ENCODE data around the gene SDF4. TPM values are rescaled to one million over a fixed set of nuclear protein-coding genes. Genes with fewer than 3 reads are reported as not detected.

SDF4 gene
- total and polyA plus RNA-seq, 2 of the 13 experiments (the other 11 are each of a cell fraction or from before 2014, with no cell fraction given) = 80.8 to 107 TPM

DNA sequence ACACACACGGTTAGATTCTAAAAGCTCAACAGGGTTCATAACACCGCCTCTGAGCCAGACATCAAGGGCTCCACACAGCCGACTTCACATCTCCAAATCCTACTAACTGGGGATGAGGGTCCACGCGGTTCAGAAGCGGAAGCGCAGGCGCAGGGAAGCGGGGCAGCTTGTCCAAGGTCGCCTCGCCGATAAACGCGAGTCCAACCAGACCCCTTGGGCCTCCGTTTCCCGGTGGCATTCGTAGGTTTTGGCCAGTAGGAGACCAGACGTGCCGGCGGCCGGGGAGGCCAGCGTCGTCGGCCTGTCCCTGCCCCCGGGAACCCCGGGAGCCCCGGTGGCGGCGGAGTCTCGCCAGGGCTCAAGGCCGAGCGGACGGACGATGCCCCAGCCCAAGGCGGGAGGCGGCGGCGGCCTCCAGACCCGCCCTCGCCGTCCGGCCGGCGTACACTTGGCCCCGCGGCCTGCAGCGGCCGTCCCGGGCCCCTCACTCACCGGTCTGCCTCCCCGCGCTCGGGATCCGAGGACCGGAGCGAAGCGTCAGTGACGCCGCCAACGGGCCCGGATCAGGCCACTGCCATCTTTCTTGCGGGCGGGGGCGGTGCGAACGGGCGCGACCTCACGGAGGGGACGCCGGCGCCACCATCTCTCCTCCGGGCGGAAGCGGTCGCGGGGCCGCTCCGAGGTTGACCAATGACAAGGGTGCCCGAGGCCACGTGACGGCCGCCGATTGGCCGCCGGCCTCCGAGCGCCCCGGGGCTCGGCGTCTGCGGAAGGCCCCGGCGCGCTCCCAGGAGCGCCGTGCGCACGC lies at the start of gene SDF4 (continued):
- TF ChIP-seq, protein P1, sequence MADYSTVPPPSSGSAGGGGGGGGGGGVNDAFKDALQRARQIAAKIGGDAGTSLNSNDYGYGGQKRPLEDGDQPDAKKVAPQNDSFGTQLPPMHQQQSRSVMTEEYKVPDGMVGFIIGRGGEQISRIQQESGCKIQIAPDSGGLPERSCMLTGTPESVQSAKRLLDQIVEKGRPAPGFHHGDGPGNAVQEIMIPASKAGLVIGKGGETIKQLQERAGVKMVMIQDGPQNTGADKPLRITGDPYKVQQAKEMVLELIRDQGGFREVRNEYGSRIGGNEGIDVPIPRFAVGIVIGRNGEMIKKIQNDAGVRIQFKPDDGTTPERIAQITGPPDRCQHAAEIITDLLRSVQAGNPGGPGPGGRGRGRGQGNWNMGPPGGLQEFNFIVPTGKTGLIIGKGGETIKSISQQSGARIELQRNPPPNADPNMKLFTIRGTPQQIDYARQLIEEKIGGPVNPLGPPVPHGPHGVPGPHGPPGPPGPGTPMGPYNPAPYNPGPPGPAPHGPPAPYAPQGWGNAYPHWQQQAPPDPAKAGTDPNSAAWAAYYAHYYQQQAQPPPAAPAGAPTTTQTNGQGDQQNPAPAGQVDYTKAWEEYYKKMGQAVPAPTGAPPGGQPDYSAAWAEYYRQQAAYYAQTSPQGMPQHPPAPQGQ (CRISPR knock-in tag; IDR thresholded peaks at IDR 0.05; ENCODE audit: borderline replicate concordance) = no peak; the same call in 1 of the 2 replicates
- TF ChIP-seq ZNF737 (CRISPR knock-in tag; IDR thresholded peaks at IDR 0.05; ENCODE audit: borderline replicate concordance) (no peak), ZNF292 (CRISPR knock-in tag; IDR thresholded peaks at IDR 0.05; ENCODE audit: borderline replicate concordance, low read depth) (no peak), ZNF709 (CRISPR knock-in tag; IDR thresholded peaks at IDR 0.05) (peak; percentile 90; the same call in 1 of the 2 replicates), RXRB (CRISPR knock-in tag; IDR thresholded peaks at IDR 0.05; ENCODE audit: borderline replicate concordance) (no peak), ZNF569 (CRISPR knock-in tag; IDR thresholded peaks at IDR 0.05; ENCODE audit: borderline replicate concordance) (0 out of 2 replicates have a peak, but pooled peaks have one; percentile 63), ZNF33A (CRISPR knock-in tag; IDR thresholded peaks at IDR 0.05; ENCODE audit: borderline replicate concordance) (no peak), TGIF2 (CRISPR knock-in tag; IDR thresholded peaks at IDR 0.05) (peak; percentile 76; the same call in 1 of the 2 replicates), SRY (CRISPR knock-in tag; IDR thresholded peaks at IDR 0.05) (peak; percentile 55), CREM (IDR thresholded peaks at IDR 0.05) (no peak), CREM (CRISPR knock-in tag; IDR thresholded peaks at IDR 0.05) (no peak), ONECUT2 (CRISPR knock-in tag; IDR thresholded peaks at IDR 0.05) (no peak), ZNF788 (CRISPR knock-in tag; IDR thresholded peaks at IDR 0.05; ENCODE audit: borderline replicate concordance) (peak; percentile 82; the same call in 1 of the 2 replicates), ZNF264 (CRISPR knock-in tag; IDR thresholded peaks at IDR 0.05) (no peak), JARID2 (CRISPR knock-in tag; IDR thresholded peaks at IDR 0.05; ENCODE audit: insufficient replicate concordance) (no peak), ZNF431 (CRISPR knock-in tag; IDR thresholded peaks at IDR 0.05; ENCODE audit: borderline replicate concordance, low read depth) (peak; percentile 88), ZNF670 (CRISPR knock-in tag; IDR thresholded peaks at IDR 0.05; ENCODE audit: borderline replicate concordance) (peak; percentile 53; the same call in 1 of the 2 replicates)
- TF ChIP-seq, protein P2, sequence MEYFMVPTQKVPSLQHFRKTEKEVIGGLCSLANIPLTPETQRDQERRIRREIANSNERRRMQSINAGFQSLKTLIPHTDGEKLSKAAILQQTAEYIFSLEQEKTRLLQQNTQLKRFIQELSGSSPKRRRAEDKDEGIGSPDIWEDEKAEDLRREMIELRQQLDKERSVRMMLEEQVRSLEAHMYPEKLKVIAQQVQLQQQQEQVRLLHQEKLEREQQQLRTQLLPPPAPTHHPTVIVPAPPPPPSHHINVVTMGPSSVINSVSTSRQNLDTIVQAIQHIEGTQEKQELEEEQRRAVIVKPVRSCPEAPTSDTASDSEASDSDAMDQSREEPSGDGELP (IDR thresholded peaks at IDR 0.05; ENCODE audit: borderline replicate concordance, low read depth) = no peak
- TF ChIP-seq, protein P3, sequence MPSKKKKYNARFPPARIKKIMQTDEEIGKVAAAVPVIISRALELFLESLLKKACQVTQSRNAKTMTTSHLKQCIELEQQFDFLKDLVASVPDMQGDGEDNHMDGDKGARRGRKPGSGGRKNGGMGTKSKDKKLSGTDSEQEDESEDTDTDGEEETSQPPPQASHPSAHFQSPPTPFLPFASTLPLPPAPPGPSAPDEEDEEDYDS (CRISPR knock-in tag; IDR thresholded peaks at IDR 0.05) = peak; percentile 55; the same call in 1 of the 2 replicates
- TF ChIP-seq, protein P4, sequence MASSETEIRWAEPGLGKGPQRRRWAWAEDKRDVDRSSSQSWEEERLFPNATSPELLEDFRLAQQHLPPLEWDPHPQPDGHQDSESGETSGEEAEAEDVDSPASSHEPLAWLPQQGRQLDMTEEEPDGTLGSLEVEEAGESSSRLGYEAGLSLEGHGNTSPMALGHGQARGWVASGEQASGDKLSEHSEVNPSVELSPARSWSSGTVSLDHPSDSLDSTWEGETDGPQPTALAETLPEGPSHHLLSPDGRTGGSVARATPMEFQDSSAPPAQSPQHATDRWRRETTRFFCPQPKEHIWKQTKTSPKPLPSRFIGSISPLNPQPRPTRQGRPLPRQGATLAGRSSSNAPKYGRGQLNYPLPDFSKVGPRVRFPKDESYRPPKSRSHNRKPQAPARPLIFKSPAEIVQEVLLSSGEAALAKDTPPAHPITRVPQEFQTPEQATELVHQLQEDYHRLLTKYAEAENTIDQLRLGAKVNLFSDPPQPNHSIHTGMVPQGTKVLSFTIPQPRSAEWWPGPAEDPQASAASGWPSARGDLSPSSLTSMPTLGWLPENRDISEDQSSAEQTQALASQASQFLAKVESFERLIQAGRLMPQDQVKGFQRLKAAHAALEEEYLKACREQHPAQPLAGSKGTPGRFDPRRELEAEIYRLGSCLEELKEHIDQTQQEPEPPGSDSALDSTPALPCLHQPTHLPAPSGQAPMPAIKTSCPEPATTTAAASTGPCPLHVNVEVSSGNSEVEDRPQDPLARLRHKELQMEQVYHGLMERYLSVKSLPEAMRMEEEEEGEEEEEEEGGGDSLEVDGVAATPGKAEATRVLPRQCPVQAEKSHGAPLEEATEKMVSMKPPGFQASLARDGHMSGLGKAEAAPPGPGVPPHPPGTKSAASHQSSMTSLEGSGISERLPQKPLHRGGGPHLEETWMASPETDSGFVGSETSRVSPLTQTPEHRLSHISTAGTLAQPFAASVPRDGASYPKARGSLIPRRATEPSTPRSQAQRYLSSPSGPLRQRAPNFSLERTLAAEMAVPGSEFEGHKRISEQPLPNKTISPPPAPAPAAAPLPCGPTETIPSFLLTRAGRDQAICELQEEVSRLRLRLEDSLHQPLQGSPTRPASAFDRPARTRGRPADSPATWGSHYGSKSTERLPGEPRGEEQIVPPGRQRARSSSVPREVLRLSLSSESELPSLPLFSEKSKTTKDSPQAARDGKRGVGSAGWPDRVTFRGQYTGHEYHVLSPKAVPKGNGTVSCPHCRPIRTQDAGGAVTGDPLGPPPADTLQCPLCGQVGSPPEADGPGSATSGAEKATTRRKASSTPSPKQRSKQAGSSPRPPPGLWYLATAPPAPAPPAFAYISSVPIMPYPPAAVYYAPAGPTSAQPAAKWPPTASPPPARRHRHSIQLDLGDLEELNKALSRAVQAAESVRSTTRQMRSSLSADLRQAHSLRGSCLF (CRISPR knock-in tag; IDR thresholded peaks at IDR 0.05; ENCODE audit: borderline replicate concordance) = no peak
- TF ChIP-seq, protein P5, sequence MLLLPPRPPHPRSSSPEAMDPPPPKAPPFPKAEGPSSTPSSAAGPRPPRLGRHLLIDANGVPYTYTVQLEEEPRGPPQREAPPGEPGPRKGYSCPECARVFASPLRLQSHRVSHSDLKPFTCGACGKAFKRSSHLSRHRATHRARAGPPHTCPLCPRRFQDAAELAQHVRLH (CRISPR knock-in tag; IDR thresholded peaks at IDR 0.05; ENCODE audit: borderline replicate concordance, low read depth) = peak; percentile 79; the same call in 1 of the 2 replicates
